GDM1 (cell line): ENCODE data around the gene RPS6KA4.
"Not testable (repeated sequence)": the region's sequence is repeated elsewhere in the genome, so short reads cannot be mapped to it uniquely, and the experiment has no call there.

Experiments
- DNase-seq: peaks from one replicate; lab custom pipeline; 2025; lab: John Stamatoyannopoulos, UW

Gene RPS6KA4

GRCh38 chr11:64385945-64386704, 27.2 kb downstream of the RPS6KA4 start:
- no peak for DNase-seq

- no peak for DNase-seq
These were observed 29.0 kb downstream of the RPS6KA4 start for GRCh38 chr11:64387916-64388315.

DNA sequence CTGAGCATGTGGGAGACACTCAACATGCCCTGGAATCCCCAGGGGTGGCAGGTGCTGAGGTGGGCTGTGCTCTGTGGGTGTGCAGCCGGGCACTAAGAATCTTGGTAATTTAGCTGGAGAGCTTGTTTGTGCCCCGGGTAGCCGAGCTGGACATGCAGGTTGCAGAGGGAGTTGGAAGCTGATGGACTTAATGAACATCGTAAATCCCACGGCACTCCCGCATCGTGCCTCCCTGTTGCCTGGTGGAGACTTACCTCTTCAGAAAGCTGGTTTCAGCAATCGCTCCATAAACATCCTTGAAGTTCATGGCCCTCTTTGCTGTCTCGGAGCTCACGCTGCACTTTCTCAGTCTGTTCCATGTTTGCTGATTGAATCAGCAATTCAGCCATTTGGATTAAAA, 29.9 kb downstream of the RPS6KA4 start:
- no peak for DNase-seq

DNA sequence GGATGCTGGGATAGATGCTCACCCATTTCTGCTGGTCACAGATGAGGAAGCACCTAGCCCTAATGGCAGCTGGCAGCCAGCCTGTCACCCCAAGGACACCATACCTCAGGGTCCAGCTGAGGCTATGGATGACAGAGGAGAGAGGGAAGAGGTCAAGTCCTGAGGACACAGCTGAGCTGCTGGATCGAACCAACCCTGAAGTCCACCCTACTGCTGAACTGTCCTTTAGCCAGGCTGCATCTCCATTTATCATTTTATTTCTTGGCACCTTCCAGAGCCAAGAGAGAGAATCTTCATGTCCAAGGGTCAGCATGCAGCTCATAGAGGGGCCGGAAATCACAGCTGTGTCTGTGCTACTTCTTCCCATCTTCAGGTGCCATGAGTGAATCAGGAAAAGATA, 30.9 kb downstream of the RPS6KA4 start:
- no peak for DNase-seq

DNA sequence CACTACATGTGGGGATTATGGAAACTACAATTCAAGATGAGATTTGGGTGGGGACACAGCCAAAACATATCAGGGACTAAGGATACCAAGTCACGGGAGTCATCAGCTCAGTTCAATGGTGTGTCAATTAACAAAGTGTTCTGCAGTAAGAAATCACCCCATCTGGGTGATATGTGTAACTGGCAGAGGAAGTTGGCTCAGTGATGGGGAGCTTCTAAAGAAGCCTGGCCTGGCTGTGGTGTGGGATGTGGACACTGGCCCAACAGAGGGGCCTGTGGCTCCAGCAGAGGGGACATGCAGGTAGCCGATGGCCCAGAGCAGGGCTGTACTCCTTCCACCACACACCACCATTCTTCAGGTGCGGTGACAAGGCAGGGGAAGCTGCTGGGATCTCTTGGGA, 31.6 kb downstream of the RPS6KA4 start:
- no peak for DNase-seq

GRCh38 chr11:64391839-64392238, 32.9 kb downstream of the RPS6KA4 start:
- DNase-seq: no peak

GRCh38 chr11:64395545-64396078, 36.6 kb downstream of the RPS6KA4 start:
- no peak for DNase-seq

- DNase-seq: no peak
These were observed 37.2 kb downstream of the RPS6KA4 start for GRCh38 chr11:64396079-64396591.

GRCh38 chr11:64400102-64400501, 41.1 kb downstream of the RPS6KA4 start:
- no peak for DNase-seq

DNA sequence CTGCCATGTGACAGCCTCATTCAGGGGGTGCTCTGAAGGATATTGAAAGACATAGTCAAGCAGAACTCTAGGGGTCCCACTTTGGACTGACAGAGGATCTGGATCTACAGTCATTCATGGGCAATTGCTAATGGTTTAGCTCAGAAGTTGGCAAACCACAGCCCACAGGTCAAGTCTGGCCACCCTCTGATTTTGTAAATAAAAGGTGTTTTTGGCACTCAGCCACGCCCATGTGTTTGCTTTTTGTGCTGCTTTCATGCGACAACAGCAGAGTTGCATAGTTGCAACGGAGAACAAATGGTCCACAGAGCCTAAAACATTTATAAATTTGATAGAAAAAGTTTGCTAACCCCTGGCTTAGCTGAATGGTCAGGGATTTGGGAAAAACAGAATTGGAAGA, 41.7 kb downstream of the RPS6KA4 start:
- no peak for DNase-seq

GRCh38 chr11:64401775-64402174, 42.8 kb downstream of the RPS6KA4 start:
- no peak for DNase-seq

DNA sequence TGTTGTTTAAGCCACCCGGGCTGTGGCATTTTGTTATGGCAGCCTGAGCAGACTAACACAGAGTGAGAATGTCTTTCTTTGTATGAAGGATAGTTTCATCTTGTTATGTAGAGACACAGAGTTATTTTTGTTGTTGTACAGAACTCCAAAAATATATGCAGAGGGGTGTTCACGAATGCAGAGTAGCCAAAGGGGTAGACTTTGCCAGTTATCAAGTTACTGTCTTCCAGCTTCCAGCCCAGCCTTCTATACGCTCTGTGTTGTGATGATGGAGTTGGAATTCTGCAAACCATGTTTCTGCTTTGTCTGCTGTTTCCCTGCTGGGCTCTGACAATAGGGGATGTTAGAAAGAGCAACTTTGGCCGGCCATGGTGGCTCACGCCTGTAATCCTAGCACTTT, 44.1 kb downstream of the RPS6KA4 start:
- DNase-seq: no peak

DNA sequence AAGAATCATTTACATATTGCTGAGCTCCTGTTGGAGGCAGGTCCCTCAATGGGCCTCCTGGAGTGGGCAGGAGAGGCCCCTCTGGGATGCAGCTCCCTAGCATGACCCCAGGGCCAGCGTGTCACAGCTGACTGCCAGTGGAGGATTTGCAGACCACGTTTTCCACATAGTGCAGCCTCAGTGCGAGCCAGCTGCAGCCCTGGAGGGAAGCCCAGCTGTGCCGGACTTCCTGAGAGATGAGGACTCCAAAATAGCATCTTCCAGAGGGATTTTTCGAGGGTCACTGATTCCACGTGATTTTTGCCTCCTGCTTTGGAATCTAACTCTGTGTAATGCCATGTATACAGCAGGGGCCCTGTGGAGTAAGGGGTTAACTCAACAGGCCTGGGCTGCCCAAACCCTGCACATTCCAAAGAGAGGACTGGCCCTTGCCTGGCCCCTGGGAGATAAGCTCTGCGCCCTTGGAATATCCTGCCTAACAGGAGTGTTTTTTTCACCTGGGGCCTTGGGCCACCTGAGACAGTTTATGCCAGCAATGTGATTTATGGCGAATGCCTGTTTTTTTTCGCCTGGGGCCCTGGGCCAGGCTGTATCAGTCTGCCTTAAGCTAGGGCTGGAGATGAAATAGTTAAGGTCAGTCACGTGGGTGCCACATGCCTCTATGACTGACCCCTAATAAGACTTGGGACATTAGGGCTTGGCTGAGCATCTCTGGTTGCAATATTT, 47.4 kb downstream of the RPS6KA4 start:
- no peak for DNase-seq

GRCh38 chr11:64407221-64407620, 48.3 kb downstream of the RPS6KA4 start:
- DNase-seq: no peak

- no peak for DNase-seq
These were observed 48.7 kb downstream of the RPS6KA4 start for GRCh38 chr11:64407630-64408029.

GRCh38 chr11:64409278-64409677, 50.3 kb downstream of the RPS6KA4 start:
- no peak for DNase-seq

GRCh38 chr11:64409707-64410403, 50.9 kb downstream of the RPS6KA4 start:
- DNase-seq: no peak

- no peak for DNase-seq
These were observed 51.4 kb downstream of the RPS6KA4 start for GRCh38 chr11:64410404-64410734.

- DNase-seq: no peak
These were observed 54.5 kb downstream of the RPS6KA4 start for GRCh38 chr11:64413417-64413816.

DNA sequence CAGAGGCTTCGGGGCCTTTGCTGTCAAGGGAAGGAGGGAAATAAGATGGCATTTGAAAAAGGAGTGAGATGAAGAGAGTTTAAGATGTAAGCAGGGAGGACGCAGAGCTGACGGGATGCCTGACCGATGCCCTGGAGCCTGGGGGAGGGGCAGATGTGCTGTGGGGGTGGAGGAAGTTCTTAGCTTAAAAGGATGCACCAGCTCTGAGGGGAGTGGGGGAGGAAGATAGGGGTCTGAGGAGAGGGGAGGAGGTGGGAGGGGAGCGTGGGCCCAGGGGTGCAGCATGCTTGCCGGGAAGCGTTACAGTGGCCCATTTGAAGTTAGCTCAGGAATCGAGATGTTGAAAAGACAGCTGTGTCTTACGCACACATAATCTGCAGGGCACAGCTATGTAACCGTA, 56.3 kb downstream of the RPS6KA4 start:
- DNase-seq: no peak

GRCh38 chr11:64415996-64416728, 57.2 kb downstream of the RPS6KA4 start:
- DNase-seq: no peak

DNA sequence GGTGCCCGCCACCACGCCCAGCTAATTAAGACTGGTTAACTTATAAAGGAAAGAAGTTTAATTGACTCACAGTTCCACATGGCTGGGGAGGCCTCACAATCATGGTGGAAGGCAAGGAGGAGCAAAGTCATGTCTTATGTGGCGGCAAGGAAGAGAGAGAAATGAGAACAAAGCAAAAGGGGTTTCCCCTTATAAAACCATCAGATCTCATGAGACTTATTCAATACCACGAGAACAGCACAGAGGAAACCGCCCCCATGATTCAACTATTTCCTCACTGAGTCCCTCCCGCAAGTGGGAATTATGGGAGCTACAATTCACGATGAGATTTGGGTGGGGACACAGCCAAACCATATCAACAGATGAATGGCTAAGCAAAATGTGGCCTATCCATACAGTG, 59.3 kb downstream of the RPS6KA4 start:
- not testable (repeated sequence) for DNase-seq
